GM18868 (cell line): ENCODE data around the gene VOPP1.

ENCODE experiments used
- ATAC-seq: cut with Tn5 transposase; IDR thresholded peaks from one replicate; pipeline ENCODE4 v1.9.1; 2021; ENCODE audit warnings: mild to moderate bottlenecking, moderate library complexity; ENCODE audit not compliant: unreplicated experiment

Gene VOPP1

GRCh38 chr7:55557666-55558188, 14.6 kb downstream of the VOPP1 start:
- peak; percentile 80 for ATAC-seq

GRCh38 chr7:55556492-55556891, 15.8 kb downstream of the VOPP1 start:
- ATAC-seq = no peak

DNA sequence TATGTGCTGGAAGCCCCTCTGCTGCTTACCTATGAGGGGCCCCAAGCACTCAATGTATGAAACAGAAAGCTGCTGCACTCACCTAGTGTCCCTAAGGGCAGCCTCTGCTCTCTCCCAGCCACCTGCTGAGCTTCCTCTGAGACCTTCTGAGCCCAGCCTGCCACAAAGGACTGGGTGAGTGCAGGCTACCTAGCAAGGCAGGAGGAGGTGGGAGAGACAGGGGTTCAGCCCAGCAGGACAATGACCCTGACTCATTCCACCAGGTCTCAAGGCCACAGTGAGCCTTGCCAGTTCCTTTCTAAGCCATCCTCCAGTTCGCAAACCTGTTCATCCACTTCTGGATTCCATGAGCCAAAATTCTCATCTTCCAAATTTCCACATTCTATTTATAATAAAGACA, 16.3 kb downstream of the VOPP1 start:
- ATAC-seq = peak; percentile 18

DNA sequence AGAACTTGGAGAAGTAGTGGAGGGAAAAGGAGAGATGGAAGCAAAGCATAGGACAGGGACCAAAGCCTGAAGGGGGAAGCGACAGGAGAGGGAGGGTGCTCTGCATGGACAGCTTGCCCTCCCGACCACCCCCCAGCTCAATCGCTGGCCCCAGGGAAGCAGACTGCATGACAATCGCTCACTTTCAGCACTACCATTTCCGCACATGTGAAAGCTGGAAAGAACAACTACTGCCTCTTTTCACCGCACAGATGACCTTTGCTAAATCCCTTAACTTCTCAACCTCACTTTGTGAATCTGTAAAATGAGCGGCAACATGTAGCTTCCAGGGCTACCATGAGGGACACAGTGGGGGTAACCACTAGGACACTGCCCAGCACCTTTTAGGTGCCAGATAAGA, 17.1 kb downstream of the VOPP1 start:
- ATAC-seq = no peak

- ATAC-seq = no peak
These were observed 18.3 kb downstream of the VOPP1 start for GRCh38 chr7:55554038-55554437.

DNA sequence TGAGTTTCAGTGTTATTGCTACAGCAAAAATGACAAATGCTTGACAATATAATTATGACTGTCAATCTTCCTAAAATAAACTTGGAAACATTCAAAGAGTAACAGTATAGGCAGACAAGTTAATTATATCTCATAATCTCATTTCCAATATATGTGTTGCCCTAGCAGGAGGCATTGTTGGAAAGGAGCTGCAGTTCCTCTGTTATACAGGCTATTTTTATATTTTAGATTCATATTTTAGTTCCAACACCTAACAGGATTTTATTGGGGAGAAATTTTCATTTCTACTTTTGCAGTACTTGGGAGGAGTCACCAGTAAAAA, 19.3 kb downstream of the VOPP1 start:
- ATAC-seq = no peak

DNA sequence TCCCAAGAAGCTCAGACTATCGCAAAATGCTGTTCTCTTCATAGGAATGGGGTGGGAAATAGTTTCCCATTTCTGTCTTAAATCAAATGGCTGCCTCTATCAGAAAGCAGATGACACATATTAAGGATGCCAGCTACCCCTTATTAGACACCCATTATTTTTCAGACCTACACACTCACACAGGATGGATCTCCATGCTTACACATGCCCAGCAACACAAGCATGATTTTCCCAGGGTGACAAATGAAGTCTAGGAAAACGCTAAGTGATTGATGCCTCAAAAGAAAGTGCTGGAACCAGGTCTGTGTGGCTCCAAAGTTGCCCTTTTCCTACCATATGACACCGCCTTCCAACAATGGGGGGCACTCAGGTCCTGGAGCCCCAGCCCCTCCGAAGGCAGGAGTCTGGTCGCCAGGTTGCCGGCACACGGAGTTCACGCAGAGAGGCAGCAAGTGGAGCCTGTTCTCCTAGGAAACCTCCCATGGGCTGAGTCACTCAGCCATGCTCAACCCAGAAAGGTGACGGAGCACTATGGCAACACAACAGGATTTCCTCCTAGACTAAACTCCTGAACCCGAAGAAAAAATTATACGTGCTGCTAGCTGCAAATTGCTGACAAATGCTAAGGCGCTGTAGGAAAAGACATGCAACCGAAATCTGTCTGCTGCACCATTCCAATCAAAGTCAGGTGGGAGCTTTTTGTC, 19.8 kb downstream of the VOPP1 start:
- ATAC-seq = no peak

GRCh38 chr7:55550841-55551537, 21.3 kb downstream of the VOPP1 start:
- no peak for ATAC-seq

- no peak for ATAC-seq
These were observed 22.2 kb downstream of the VOPP1 start for GRCh38 chr7:55550010-55550663.

DNA sequence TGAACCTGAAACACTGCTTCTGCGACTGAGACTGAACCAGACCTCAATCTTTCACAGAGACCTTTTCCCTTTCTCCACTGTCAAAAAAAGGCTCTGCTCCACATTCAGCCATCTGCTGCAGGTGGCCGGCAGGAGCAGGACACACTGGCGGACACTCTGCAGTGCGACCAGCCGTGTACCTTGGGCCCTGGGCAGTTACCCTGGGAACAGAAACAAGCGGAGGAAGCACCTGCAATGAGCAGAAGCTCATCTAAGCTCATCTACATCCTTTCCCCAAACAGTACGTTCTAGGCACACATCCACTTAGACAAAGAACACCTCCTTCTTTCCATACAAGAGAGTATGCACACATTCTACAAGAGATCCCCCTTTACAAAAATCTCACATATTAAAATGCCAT, 22.8 kb downstream of the VOPP1 start:
- ATAC-seq = peak; percentile 14

DNA sequence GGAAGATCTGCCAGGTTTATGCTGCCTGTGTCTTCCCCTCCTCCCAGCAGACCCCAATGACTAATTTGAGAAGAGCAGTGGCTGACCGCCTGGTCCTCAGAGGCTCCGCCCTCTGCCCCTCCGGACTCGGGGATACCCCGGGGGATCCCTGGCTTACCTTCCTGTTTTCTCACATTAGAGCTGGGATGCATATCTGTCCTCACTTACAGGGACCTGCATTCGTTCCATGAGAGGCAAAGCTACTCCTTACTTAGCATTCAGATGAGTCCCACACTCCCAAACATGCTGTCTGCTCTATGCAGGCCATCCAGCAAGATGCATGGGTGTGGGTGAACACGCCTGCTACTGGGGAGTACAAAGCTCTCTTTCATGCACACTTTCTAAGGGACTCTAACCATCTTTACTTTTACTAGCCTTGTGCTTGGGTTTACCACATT, 24.0 kb downstream of the VOPP1 start:
- ATAC-seq = peak; percentile 66

- peak; percentile 54 for ATAC-seq
These were observed 25.5 kb downstream of the VOPP1 start for GRCh38 chr7:55546814-55547213.

DNA sequence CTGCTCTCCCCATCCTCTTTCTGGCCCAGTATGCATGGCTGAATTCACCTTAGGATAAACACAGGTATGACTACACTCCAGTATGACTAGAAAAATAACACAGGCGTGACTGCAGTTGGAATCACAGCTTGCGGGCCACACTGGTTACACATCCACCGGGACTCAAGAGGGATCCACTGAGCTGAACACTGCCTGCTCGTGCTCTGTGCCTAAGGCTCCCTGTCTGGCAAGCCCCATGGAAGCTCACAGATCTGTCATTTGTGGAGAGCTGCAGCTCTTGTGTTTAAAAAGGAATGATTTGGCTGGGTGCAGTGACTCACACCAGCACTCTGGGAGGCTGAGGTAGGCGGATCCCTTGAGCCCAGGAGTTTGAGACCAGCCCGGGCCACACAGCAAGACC, 26.8 kb downstream of the VOPP1 start:
- ATAC-seq = no peak

DNA sequence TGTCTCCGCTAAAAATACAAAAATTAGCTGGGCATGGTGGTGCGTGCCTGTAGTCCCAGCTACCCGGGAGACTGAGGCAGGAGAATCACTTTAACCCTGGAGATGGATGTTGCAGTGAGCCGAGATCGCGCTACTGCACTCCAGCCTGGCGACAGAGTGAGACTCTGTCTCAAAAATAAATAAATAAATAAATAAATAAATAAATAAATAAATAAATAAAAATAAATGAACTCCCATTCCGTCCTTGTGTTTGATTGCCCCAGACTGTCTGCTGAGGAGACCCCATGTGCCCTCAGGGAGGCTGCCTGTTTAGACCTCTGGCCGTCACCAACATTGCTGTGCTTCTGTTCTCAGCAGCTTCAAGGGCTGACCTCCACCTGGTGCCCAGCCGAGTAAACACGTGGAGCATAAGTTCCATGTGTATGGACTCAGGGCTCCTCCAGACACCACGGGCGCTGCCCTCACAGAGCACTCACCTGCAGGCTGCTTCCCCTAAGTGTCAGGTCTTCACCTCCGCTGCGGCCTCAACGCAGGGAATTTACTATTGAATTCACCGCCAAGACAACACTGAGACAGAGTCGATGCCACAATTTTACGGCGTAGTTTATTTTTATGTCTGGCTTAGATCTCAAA, 32.0 kb downstream of the VOPP1 start:
- ATAC-seq = no peak

DNA sequence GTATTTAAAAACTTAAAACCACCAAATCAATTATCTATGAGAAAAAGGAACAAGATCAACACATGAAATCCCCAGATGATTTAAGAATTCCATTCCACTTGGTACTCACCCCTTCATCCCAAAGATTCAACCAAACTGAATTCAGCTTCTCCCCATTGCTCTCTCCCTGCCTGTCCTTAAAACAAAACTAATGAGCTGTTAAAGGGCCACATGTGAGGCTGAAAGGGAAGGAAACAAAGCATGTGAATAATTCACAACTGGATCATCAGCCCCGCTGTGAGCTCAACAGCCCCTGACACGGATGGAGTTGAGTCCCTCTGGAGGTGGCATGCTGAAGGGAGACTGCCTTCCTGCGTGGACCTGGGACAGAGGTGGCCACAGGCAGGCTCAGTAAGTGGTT, 32.9 kb downstream of the VOPP1 start:
- no peak for ATAC-seq

DNA sequence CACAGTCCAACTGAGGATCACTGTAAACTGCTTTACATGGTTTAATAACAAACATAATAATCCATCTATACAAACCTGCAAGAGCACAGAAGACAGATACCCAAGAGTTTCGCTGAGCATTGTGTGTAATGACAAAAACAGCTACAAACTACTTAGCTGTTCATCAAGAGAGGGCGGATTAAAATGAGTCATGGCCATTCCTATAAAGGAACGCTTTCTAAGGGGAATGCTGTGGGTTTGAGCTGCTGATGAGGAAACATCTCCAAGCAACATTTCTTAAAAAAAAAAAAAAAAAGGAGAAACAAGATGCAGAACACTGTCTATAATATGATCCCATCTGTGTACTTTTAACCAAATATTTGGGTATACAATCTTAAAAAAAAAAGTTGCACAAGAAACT, 33.8 kb downstream of the VOPP1 start:
- ATAC-seq = no peak

DNA sequence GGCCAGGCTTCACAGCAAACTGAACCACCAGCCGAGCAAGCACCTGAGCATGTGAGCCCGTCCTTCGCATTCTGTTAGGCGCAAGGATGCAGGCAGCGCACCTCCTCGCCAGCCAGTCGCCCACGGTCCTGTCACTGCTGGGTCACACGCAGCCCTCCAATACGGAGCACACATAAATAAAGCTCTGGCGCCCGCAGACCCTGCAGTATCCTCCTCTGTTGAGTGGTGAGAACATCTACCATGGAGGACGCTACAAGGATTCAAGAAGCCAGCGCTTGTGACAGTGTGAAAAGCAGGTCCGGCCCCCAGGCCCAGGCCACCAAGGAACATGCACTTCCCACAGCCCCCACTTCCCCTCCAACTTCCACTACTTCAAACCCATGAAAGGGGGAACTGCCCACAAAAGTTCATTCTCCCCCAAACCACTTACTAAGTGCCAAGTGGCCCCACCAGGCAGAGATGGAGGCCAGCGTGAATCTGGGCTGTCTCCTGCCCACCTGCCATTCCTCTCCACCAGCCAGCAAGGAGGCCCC, 34.8 kb downstream of the VOPP1 start:
- ATAC-seq = no peak

- ATAC-seq = no peak
These were observed 35.5 kb downstream of the VOPP1 start for GRCh38 chr7:55536619-55537457.

DNA sequence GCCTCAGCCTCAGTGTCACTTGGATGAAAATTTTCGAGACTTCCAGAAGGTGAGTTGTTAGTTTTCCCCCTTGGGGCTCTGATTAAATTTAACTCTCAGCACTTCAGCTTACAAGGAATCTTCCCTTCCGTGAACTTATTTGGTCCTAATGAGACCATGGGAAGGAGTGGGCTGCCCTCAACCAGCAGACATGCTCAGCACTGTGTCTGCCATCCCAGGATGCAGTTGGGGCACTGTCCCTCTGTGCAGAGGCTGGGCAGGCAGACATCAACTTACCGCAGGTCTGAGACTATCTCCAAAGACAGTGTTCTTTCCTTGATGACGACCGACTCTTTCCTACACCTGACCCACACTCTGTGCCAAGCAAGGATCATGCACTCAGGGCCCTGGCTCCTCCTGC, 36.7 kb downstream of the VOPP1 start:
- ATAC-seq = no peak

DNA sequence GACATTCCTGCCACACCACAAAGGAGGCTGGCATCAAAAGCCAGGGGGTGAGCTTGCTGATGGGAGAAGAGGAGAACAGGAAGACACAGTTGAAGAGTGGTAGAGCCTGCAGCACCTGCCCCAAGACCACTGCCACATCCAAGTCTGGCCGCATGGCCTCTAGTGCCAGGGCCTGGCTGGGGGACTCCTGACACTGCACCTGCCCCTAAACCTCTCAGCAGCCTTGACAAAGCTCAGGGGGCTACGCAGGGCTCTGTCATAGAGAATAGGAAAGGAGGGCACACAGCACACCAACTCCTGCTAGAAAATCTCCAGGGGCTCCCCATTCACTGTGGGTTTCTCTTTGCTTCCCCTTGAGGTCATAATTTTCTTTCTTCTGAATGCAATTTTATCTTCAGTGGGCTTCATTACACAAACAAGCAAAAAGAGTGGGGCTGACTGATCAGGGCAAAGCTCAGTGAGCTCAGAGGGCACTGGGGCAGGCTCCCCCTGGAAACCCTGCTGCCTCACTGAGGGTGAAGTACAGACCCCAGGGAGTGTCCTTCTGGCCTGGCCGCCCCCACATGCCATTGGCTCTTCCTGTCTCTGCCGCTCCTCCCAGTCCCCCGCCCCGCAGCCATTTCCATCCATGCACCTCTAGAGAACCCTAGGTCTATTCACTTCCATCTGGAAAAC, 37.2 kb downstream of the VOPP1 start:
- ATAC-seq = peak; percentile 8
